Sigmoid colon (tissue), 7 donors: ENCODE data around the gene LRRC46. TPM values are rescaled to one million over a fixed set of nuclear protein-coding genes. Genes with fewer than 3 reads are reported as not detected.

Source experiments
- polyA plus RNA-seq, 3 donors: library from polyadenylated mRNA; stranded (reverse); fragments of 200-250 nt; gene quantifications; one replicate each; pipeline ENCODE4 v1.2.3, GENCODE V29; 2013
- total RNA-seq, 4 donors: library from RNA; depleted of rRNA; stranded (reverse); fragments of >200 nt; gene quantifications; one replicate each; pipeline ENCODE4 v1.1.0, GENCODE V29; 2016
- donor health status: healthy with polysubstance abuse.
- donor health status: Bipolar disorder and iron deficiency.
- donor health status: healthy.

LRRC46 gene
- total and polyA plus RNA-seq, 7 donors = 0.28 to 0.48 (median 0.36) TPM; not detected in 4

Other genes with a start within 250 kb of the LRRC46 start
- gene KPNB1, start 181.8 kb upstream of the LRRC46 start, total RNA-seq = 100 to 1,000 TPM; 185 to 268 (median 214) TPM
- 100 to 1,000 TPM in 1 of 3 donors, 10 to 100 TPM in 2; 23.4 to 103 (median 39.1) TPM for gene KPNB1, start 181.8 kb upstream of the LRRC46 start, polyA plus RNA-seq
- 10 to 100 TPM in 2 of 4 donors, 1 to 10 TPM in 2; 7.8 to 25.5 (median 11.2) TPM for gene TBKBP1, start 137.5 kb upstream of the LRRC46 start, total RNA-seq
- 1 to 10 TPM; 3.5 to 4.6 (median 4.2) TPM for gene TBKBP1, start 137.5 kb upstream of the LRRC46 start, polyA plus RNA-seq
- under 1 TPM in 2 of 4 donors, not detected in 2; 0.36 to 0.41 TPM for gene TBX21, start 98.4 kb upstream of the LRRC46 start, total RNA-seq
- 1 to 10 TPM in 1 of 3 donors, under 1 TPM in 2; under 0.01 to 1.2 (median 0.23) TPM for gene TBX21, start 98.4 kb upstream of the LRRC46 start, polyA plus RNA-seq
- 1 to 10 TPM; 2.9 to 7.8 (median 4.1) TPM for gene OSBPL7, start 9.9 kb upstream of the LRRC46 start, total RNA-seq
- 10 to 100 TPM; 14.1 to 40.8 (median 16.2) TPM for gene OSBPL7, start 9.9 kb upstream of the LRRC46 start, polyA plus RNA-seq
- 10 to 100 TPM; 54.8 to 58.8 (median 56.9) TPM for gene MRPL10, start 129 bp upstream of the LRRC46 start, total RNA-seq
- gene MRPL10, start 129 bp upstream of the LRRC46 start, polyA plus RNA-seq = 10 to 100 TPM; 38.8 to 49.4 (median 42.6) TPM
- gene SCRN2, start 9.6 kb downstream of the LRRC46 start, total RNA-seq = 10 to 100 TPM; 22.5 to 28.8 (median 23.4) TPM
- 10 to 100 TPM; 36.0 to 44.6 (median 42.6) TPM for gene SCRN2, start 9.6 kb downstream of the LRRC46 start, polyA plus RNA-seq
- under 1 TPM in 1 of 4 donors, not detected in 3; 0.16 TPM for gene SP6, start 19.5 kb downstream of the LRRC46 start, total RNA-seq
- 10 to 100 TPM in 1 of 3 donors, 1 to 10 TPM in 2; 1.2 to 18.8 (median 3.5) TPM for gene SP6, start 19.5 kb downstream of the LRRC46 start, polyA plus RNA-seq
- gene SP2, start 64.6 kb downstream of the LRRC46 start, total RNA-seq = 1 to 10 TPM; 3.0 to 8.3 (median 5.6) TPM
- 10 to 100 TPM; 13.8 to 19.2 (median 18.0) TPM for gene SP2, start 64.6 kb downstream of the LRRC46 start, polyA plus RNA-seq
- gene PNPO, start 109.9 kb downstream of the LRRC46 start, total RNA-seq = 10 to 100 TPM; 14.3 to 16.5 (median 15.2) TPM
- 10 to 100 TPM in 2 of 3 donors, 1 to 10 TPM in 1; 9.6 to 14.3 (median 12.0) TPM for gene PNPO, start 109.9 kb downstream of the LRRC46 start, polyA plus RNA-seq
- under 1 TPM in 1 of 4 donors, not detected in 3; 0.36 TPM for gene PRR15L, start 126.2 kb downstream of the LRRC46 start, total RNA-seq
- gene PRR15L, start 126.2 kb downstream of the LRRC46 start, polyA plus RNA-seq = 100 to 1,000 TPM; 211 to 334 (median 290) TPM
- 100 to 1,000 TPM in 1 of 4 donors, 10 to 100 TPM in 3; 68.5 to 168 (median 73.0) TPM for gene CDK5RAP3, start 139.4 kb downstream of the LRRC46 start, total RNA-seq
- gene CDK5RAP3, start 139.4 kb downstream of the LRRC46 start, polyA plus RNA-seq = 100 to 1,000 TPM in 1 of 3 donors, 10 to 100 TPM in 2; 43.5 to 200 (median 49.9) TPM
- gene COPZ2, start 206.1 kb downstream of the LRRC46 start, total RNA-seq = 10 to 100 TPM; 52.3 to 64.0 (median 58.9) TPM
- 10 to 100 TPM in 1 of 3 donors, 1 to 10 TPM in 2; 5.5 to 19.2 (median 6.9) TPM for gene COPZ2, start 206.1 kb downstream of the LRRC46 start, polyA plus RNA-seq
- 100 to 1,000 TPM; 126 to 174 (median 141) TPM for gene NFE2L1, start 216.7 kb downstream of the LRRC46 start, total RNA-seq
- 100 to 1,000 TPM in 1 of 3 donors, 10 to 100 TPM in 2; 44.4 to 134 (median 61.5) TPM for gene NFE2L1, start 216.7 kb downstream of the LRRC46 start, polyA plus RNA-seq